GM21737 (cell line): ENCODE measurements around the gene APCDD1L.
"Not testable (repeated sequence)": the region's sequence is repeated elsewhere in the genome, so short reads cannot be mapped to it uniquely, and the experiment has no call there.

Experiments used
- ATAC-seq: cut with Tn5 transposase; IDR thresholded peaks from one replicate; pipeline ENCODE4 v1.9.1; 2021; ENCODE audit warnings: mild to moderate bottlenecking, moderate library complexity; ENCODE audit not compliant: unreplicated experiment

The APCDD1L gene

GRCh38 chr20:58545565-58546415, 30.6 kb upstream of the APCDD1L start:
- no peak for ATAC-seq

GRCh38 chr20:58544891-58545290, 29.7 kb upstream of the APCDD1L start:
- ATAC-seq = no peak

GRCh38 chr20:58544286-58544685, 29.1 kb upstream of the APCDD1L start:
- no peak for ATAC-seq

GRCh38 chr20:58543274-58543673, 28.1 kb upstream of the APCDD1L start:
- no peak for ATAC-seq

GRCh38 chr20:58542411-58543095, 27.4 kb upstream of the APCDD1L start:
- ATAC-seq = no peak

GRCh38 chr20:58542034-58542410, 26.8 kb upstream of the APCDD1L start:
- not testable (repeated sequence) for ATAC-seq

GRCh38 chr20:58538752-58539151, 23.6 kb upstream of the APCDD1L start:
- no peak for ATAC-seq

GRCh38 chr20:58537831-58538230, 22.6 kb upstream of the APCDD1L start:
- ATAC-seq = no peak

- no peak for ATAC-seq
Measured at GRCh38 chr20:58536289-58536688, 21.1 kb upstream of the APCDD1L start.

- ATAC-seq = no peak
Measured at GRCh38 chr20:58531657-58532056, 16.5 kb upstream of the APCDD1L start.

- no peak for ATAC-seq
Measured at GRCh38 chr20:58531063-58531462, 15.9 kb upstream of the APCDD1L start.

- no peak for ATAC-seq
Measured at GRCh38 chr20:58528412-58528811, 13.2 kb upstream of the APCDD1L start.

- no peak for ATAC-seq
Measured at GRCh38 chr20:58526411-58526810, 11.2 kb upstream of the APCDD1L start.

- no peak for ATAC-seq
Measured at GRCh38 chr20:58524814-58525213, 9.6 kb upstream of the APCDD1L start.

GRCh38 chr20:58523971-58524315, 8.7 kb upstream of the APCDD1L start:
- ATAC-seq = no peak

GRCh38 chr20:58523072-58523970, 8.1 kb upstream of the APCDD1L start:
- no peak for ATAC-seq

- ATAC-seq = no peak
Measured at GRCh38 chr20:58522666-58523065, 7.5 kb upstream of the APCDD1L start.

- no peak for ATAC-seq
Measured at GRCh38 chr20:58521763-58522162, 6.6 kb upstream of the APCDD1L start.

GRCh38 chr20:58519940-58520712, 4.9 kb upstream of the APCDD1L start:
- ATAC-seq = no peak

GRCh38 chr20:58518896-58519593, 3.8 kb upstream of the APCDD1L start:
- no peak for ATAC-seq
